ENCODE results near the gene TERT. TPM values are rescaled to one million over a fixed set of nuclear protein-coding genes. Genes with fewer than 3 reads are reported as not detected.
"Not testable (repeated sequence)": the region's sequence is repeated elsewhere in the genome, so short reads cannot be mapped to it uniquely, and the experiment has no call there.

The TERT gene
- total RNA-seq, 2 experiments from 2014 or later: 6.0 to 6.2 TPM

GRCh38 chr5:1297243-1297642 lies 2.4 kb upstream of the TERT start:
- no peak for DNase-seq
- Mint-ChIP-seq H3K9me3 (no peaks in the 10 kb centered on the region), H3K36me3 (no peaks in the 10 kb centered on the region), H3K4me3 (no peak overlapping the region), H3K4me1 (peaks cover 3% of the 10 kb centered on the region), H3K27me3 (no peaks in the 10 kb centered on the region), H3K27ac (no peak overlapping the region)

GRCh38 chr5:1295650-1296037 lies 776 bp upstream of the TERT start:
- Mint-ChIP-seq H3K27ac (no peak overlapping the region), H3K9me3 (no peaks in the 10 kb centered on the region), H3K4me3 (peak overlapping the region; percentile 62), H3K36me3 (no peaks in the 10 kb centered on the region), H3K4me1 (peaks cover 3% of the 10 kb centered on the region), H3K27me3 (no peaks in the 10 kb centered on the region)
- no peak for DNase-seq

GRCh38 chr5:1294206-1294834 lies 548 bp downstream of the TERT start:
- H3K27me3 Mint-ChIP-seq: no peaks in the 10 kb centered on the region
- H3K4me1 Mint-ChIP-seq: peaks cover 3% of the 10 kb centered on the region
- no peak for DNase-seq
- H3K4me3 Mint-ChIP-seq: peak overlapping the region; percentile 57
- no peaks in the 10 kb centered on the region for H3K9me3 Mint-ChIP-seq
- no peak overlapping the region for H3K27ac Mint-ChIP-seq
- no peaks in the 10 kb centered on the region for H3K36me3 Mint-ChIP-seq

- H3K9me3 Mint-ChIP-seq: no peaks in the 10 kb centered on the region
- no peaks in the 10 kb centered on the region for H3K27me3 Mint-ChIP-seq
- H3K27ac Mint-ChIP-seq: no peak overlapping the region
- DNase-seq: no peak
- H3K4me1 Mint-ChIP-seq: peaks cover 3% of the 10 kb centered on the region
- H3K4me3 Mint-ChIP-seq: peak overlapping the region; percentile 55
- H3K36me3 Mint-ChIP-seq: peaks cover 2% of the 10 kb centered on the region
These were observed 1.3 kb downstream of the TERT start for GRCh38 chr5:1293416-1294205.

- Mint-ChIP-seq H3K27me3 (peaks cover 5% of the 10 kb centered on the region), H3K36me3 (peaks cover 9% of the 10 kb centered on the region), H3K4me3 (no peak overlapping the region), H3K4me1 (peaks cover 3% of the 10 kb centered on the region), H3K9me3 (peaks cover 2% of the 10 kb centered on the region), H3K27ac (no peak overlapping the region)
- no peak for DNase-seq
These were observed 1.9 kb downstream of the TERT start for GRCh38 chr5:1292846-1293415.

GRCh38 chr5:1292139-1292538 lies 2.7 kb downstream of the TERT start:
- H3K4me3 Mint-ChIP-seq: peak overlapping the region; percentile 1

GRCh38 chr5:1291611-1292080 lies 3.2 kb downstream of the TERT start:
- Mint-ChIP-seq H3K27ac (no peak overlapping the region), H3K4me3 (no peak overlapping the region), H3K4me1 (peaks cover 3% of the 10 kb centered on the region), H3K9me3 (peaks cover 3% of the 10 kb centered on the region), H3K27me3 (peaks cover 5% of the 10 kb centered on the region), H3K36me3 (peaks cover 9% of the 10 kb centered on the region)
- no peak for DNase-seq

More at GRCh38 chr5:1292139-1292538, 2.7 kb downstream of the TERT start:
- no peak for DNase-seq
- Mint-ChIP-seq H3K27me3 (peaks cover 5% of the 10 kb centered on the region), H3K4me1 (peaks cover 3% of the 10 kb centered on the region), H3K27ac (no peak overlapping the region), H3K36me3 (peaks cover 9% of the 10 kb centered on the region), H3K9me3 (peaks cover 3% of the 10 kb centered on the region)

- not testable (repeated sequence) for H3K4me3 Mint-ChIP-seq, H3K9me3 Mint-ChIP-seq, H3K27me3 Mint-ChIP-seq, DNase-seq, H3K36me3 Mint-ChIP-seq, H3K27ac Mint-ChIP-seq, H3K4me1 Mint-ChIP-seq
These were observed 3.9 kb downstream of the TERT start for GRCh38 chr5:1290956-1291355.

- not testable (repeated sequence) for DNase-seq, H3K27me3 Mint-ChIP-seq, H3K27ac Mint-ChIP-seq, H3K4me3 Mint-ChIP-seq, H3K36me3 Mint-ChIP-seq, H3K4me1 Mint-ChIP-seq, H3K9me3 Mint-ChIP-seq
These were observed 5.3 kb downstream of the TERT start for GRCh38 chr5:1289559-1289958.

- Mint-ChIP-seq H3K4me3 (no peak overlapping the region), H3K36me3 (peaks cover 9% of the 10 kb centered on the region), H3K4me1 (peaks cover 3% of the 10 kb centered on the region), H3K27ac (no peak overlapping the region), H3K27me3 (peaks cover 5% of the 10 kb centered on the region), H3K9me3 (peaks cover 3% of the 10 kb centered on the region)
- DNase-seq: no peak
These were observed 6.2 kb downstream of the TERT start for GRCh38 chr5:1288439-1289335.

- DNase-seq: no peak
- Mint-ChIP-seq H3K36me3 (peaks cover 9% of the 10 kb centered on the region), H3K27me3 (peaks cover 5% of the 10 kb centered on the region), H3K4me3 (no peak overlapping the region), H3K4me1 (no peaks in the 10 kb centered on the region), H3K27ac (no peak overlapping the region), H3K9me3 (peaks cover 3% of the 10 kb centered on the region)
These were observed 9.0 kb downstream of the TERT start for GRCh38 chr5:1285883-1286291.

GRCh38 chr5:1285141-1285540 lies 9.7 kb downstream of the TERT start:
- Mint-ChIP-seq H3K27ac (no peak overlapping the region), H3K36me3 (peaks cover 9% of the 10 kb centered on the region), H3K4me1 (no peaks in the 10 kb centered on the region), H3K27me3 (peaks cover 5% of the 10 kb centered on the region), H3K4me3 (no peak overlapping the region), H3K9me3 (peaks cover 3% of the 10 kb centered on the region)
- DNase-seq: no peak

GRCh38 chr5:1284336-1284970 lies 10.4 kb downstream of the TERT start:
- not testable (repeated sequence) for H3K27ac Mint-ChIP-seq, H3K4me3 Mint-ChIP-seq, H3K4me1 Mint-ChIP-seq, H3K27me3 Mint-ChIP-seq, DNase-seq, H3K9me3 Mint-ChIP-seq
- H3K36me3 Mint-ChIP-seq: peaks cover 11% of the 10 kb centered on the region

GRCh38 chr5:1283729-1284041 lies 11.2 kb downstream of the TERT start:
- not testable (repeated sequence) for H3K9me3 Mint-ChIP-seq, H3K27ac Mint-ChIP-seq, H3K4me3 Mint-ChIP-seq, DNase-seq, H3K4me1 Mint-ChIP-seq, H3K27me3 Mint-ChIP-seq
- H3K36me3 Mint-ChIP-seq: peaks cover 12% of the 10 kb centered on the region

All from activated naive CD8-positive, alpha-beta T cell treated with anti-CD3 and anti-CD28 coated beads for 36 hours (primary cell).